H1 (cell line): ENCODE measurements around the gene EPHA1. TPM values are rescaled to one million over a fixed set of nuclear protein-coding genes. Genes with fewer than 3 reads are reported as not detected.
A peak's percentile ranks its signal among the peaks of the same experiment; 100 is the strongest.

Source experiments
- CTCF ChIA-PET: fragments of 300-600 bp; sonication (Branson Sonifier 250); formaldehyde crosslinking; loops from one replicate; lab custom pipeline; 2021; ENCODE audit not compliant: partially characterized antibody; lab: Charles Lee
- POLR2A ChIA-PET: fragments of 300-600 bp; sonication (Branson Sonifier 250); formaldehyde crosslinking; loops from one replicate; lab custom pipeline; 2021; ENCODE audit warnings: inconsistent platforms; ENCODE audit not compliant: partially characterized antibody; lab: Charles Lee
- DNase-seq, 2 experiments: peaks; one replicate each; pipeline versions ENCODE4 v3.0.0 to v3.0.0-alpha.2; 2010 to 2022; ENCODE audit warnings: low spot score in 2 of 2, low read depth in 1 of 2, mixed read lengths in 1 of 2
- FAIRE-seq: peaks from 2 replicates; lab custom pipeline; 2011; peaks lifted over from hg19 to GRCh38; lab: Jason Lieb, UNC
- H2AFZ ChIP-seq: 2 replicates; pipeline ENCODE4 v1.8.1; 2012; ENCODE audit warnings: low read length, inconsistent platforms
- H2AK5ac ChIP-seq: 2 replicates; pipeline ENCODE4 v1.6.1; 2013; ENCODE audit warnings: low read depth, low read length
- H2BK120ac ChIP-seq: replicated peaks from 2 replicates; pipeline ENCODE3; 2013; ENCODE audit warnings: low read depth, low read length, inconsistent platforms
- H2BK12ac ChIP-seq: 2 replicates; pipeline ENCODE4 v1.6.1; 2013; ENCODE audit warnings: low read depth, low read length
- H2BK15ac ChIP-seq: 2 replicates; pipeline ENCODE4 v1.6.1; 2013; ENCODE audit warnings: low read length
- H2BK20ac ChIP-seq: 2 replicates; pipeline ENCODE4 v1.6.1; 2013; ENCODE audit warnings: low read length
- H2BK5ac ChIP-seq: 2 replicates; pipeline ENCODE4 v1.6.1; 2013; ENCODE audit warnings: low read depth, low read length
- H3K14ac ChIP-seq: 2 replicates; pipeline ENCODE4 v1.6.1; 2013; ENCODE audit warnings: inconsistent platforms; ENCODE audit not compliant: insufficient read length
- H3K18ac ChIP-seq: 2 replicates; pipeline ENCODE4 v1.6.1; 2013; ENCODE audit warnings: low read length; ENCODE audit errors: extremely low read depth
- H3K23ac ChIP-seq: 2 replicates; pipeline ENCODE4 v1.6.1; 2013; ENCODE audit warnings: inconsistent platforms; ENCODE audit not compliant: insufficient read length
- H3K23me2 ChIP-seq: 2 replicates; pipeline ENCODE4 v1.6.1; 2013; ENCODE audit warnings: low read depth, low read length
- H3K27ac ChIP-seq: 2 replicates; pipeline ENCODE4 v1.6.1; 2011; ENCODE audit warnings: low read depth, low read length, inconsistent platforms
- H3K27me3 ChIP-seq, 4 experiments: replicated peaks in 1 of 4; 1 replicate in 1 of 4; 2 replicates in 3 of 4; pipeline versions ENCODE4 v1.6.1 to v1.8.1; 2011 to 2013; ENCODE audit warnings: low read length in 3 of 4, mild to moderate bottlenecking in 3 of 4, inconsistent platforms in 2 of 4, mixed read lengths in 2 of 4, moderate library complexity in 1 of 4; ENCODE audit not compliant: control insufficient read depth in 3 of 4, insufficient read depth in 3 of 4; ENCODE audit errors: extremely low read depth in 1 of 4
- H3K36me3 ChIP-seq, 4 experiments: 2 replicates each; pipeline versions ENCODE4 v1.6.1 to v1.8.1; 2011 to 2013; ENCODE audit warnings: mild to moderate bottlenecking in 4 of 4, low read length in 3 of 4, moderate library complexity in 2 of 4, control low read depth in 1 of 4, inconsistent platforms in 1 of 4; ENCODE audit not compliant: insufficient read depth in 4 of 4, control insufficient read depth in 2 of 4
- H3K4ac ChIP-seq: replicated peaks from 2 replicates; pipeline ENCODE3; 2013; ENCODE audit warnings: low read length, low read depth, mixed read lengths, inconsistent platforms; ENCODE audit not compliant: insufficient read length
- H3K4me1 ChIP-seq, 4 experiments: replicated peaks in 1 of 4; 1 replicate in 1 of 4; 2 replicates in 3 of 4; pipeline versions ENCODE4 v1.6.1 to v1.8.1; 2011 to 2013; ENCODE audit warnings: low read length in 3 of 4, inconsistent platforms in 2 of 4, mixed read lengths in 1 of 4; ENCODE audit not compliant: insufficient read depth in 4 of 4, control insufficient read depth in 3 of 4
- H3K4me2 ChIP-seq, 2 experiments: 2 replicates each; pipeline versions ENCODE4 v1.6.1 to v1.8.1; 2011 to 2013; ENCODE audit warnings: low read depth in 2 of 2, low read length in 2 of 2, control low read depth in 1 of 2, inconsistent platforms in 1 of 2, mild to moderate bottlenecking in 1 of 2; ENCODE audit not compliant: insufficient read depth in 1 of 2
- H3K4me3 ChIP-seq, 4 experiments: fragments of 200-600, 300-600 bp in 1 of 4; sonication (generic), shearing (Covaris generic), sonication (Bioruptor Twin) in 1 of 4; 2 replicates each; pipeline versions ENCODE4 v1.5.1 to v1.8.1; 2011 to 2016; ENCODE audit warnings: low read length in 4 of 4, low read depth in 3 of 4, control low read depth in 2 of 4, inconsistent platforms in 2 of 4, mild to moderate bottlenecking in 2 of 4, mixed read lengths in 1 of 4, moderate library complexity in 1 of 4; ENCODE audit not compliant: insufficient read depth in 2 of 4; ENCODE audit errors: extremely low read depth in 1 of 4
- H3K56ac ChIP-seq: replicated peaks from 2 replicates; pipeline ENCODE3; 2013; ENCODE audit warnings: low read depth, mild to moderate bottlenecking, mixed read lengths, low read length, inconsistent platforms; ENCODE audit not compliant: insufficient read length
- H3K79me1 ChIP-seq: 2 replicates; pipeline ENCODE4 v1.6.1; 2013; ENCODE audit warnings: low read depth, low read length, control low read depth
- H3K79me2 ChIP-seq, 2 experiments: 2 replicates each; pipeline versions ENCODE4 v1.6.1 to v1.8.1; 2012 to 2013; ENCODE audit warnings: low read length in 2 of 2, mild to moderate bottlenecking in 2 of 2, inconsistent platforms in 1 of 2; ENCODE audit not compliant: insufficient read depth in 2 of 2, control insufficient read depth in 1 of 2
- H3K9ac ChIP-seq, 4 experiments: replicated peaks in 1 of 4; 1 replicate in 1 of 4; 2 replicates in 3 of 4; pipeline versions ENCODE4 v1.6.1 to v1.8.1; 2011 to 2013; ENCODE audit warnings: low read depth in 3 of 4, low read length in 3 of 4, control low read depth in 2 of 4, mild to moderate bottlenecking in 2 of 4, moderate library complexity in 2 of 4, inconsistent platforms in 1 of 4; ENCODE audit errors: extremely low read depth in 1 of 4
- H3K9me3 ChIP-seq, 2 experiments: 2 replicates each; pipeline versions ENCODE4 v1.6.1 to v1.8.1; 2012 to 2013; ENCODE audit warnings: mild to moderate bottlenecking in 2 of 2, moderate library complexity in 2 of 2, control low read depth in 1 of 2, inconsistent platforms in 1 of 2, low read depth in 1 of 2, low read length in 1 of 2, mixed read lengths in 1 of 2; ENCODE audit not compliant: insufficient read depth in 2 of 2
- H4K20me1 ChIP-seq, 2 experiments: replicated peaks in 1 of 2; 2 replicates each; pipeline versions ENCODE3 to v1.8.1; 2011 to 2013; ENCODE audit warnings: inconsistent platforms in 2 of 2, low read length in 2 of 2, mild to moderate bottlenecking in 1 of 2; ENCODE audit not compliant: insufficient read depth in 2 of 2, control insufficient read depth in 1 of 2
- H4K5ac ChIP-seq: 2 replicates; pipeline ENCODE4 v1.6.1; 2013; ENCODE audit warnings: low read length, low read depth, mixed read lengths, inconsistent platforms; ENCODE audit not compliant: insufficient read length
- H4K8ac ChIP-seq: 2 replicates; pipeline ENCODE4 v1.8.0; 2013; ENCODE audit warnings: mild to moderate bottlenecking, moderate library complexity, low read length, inconsistent platforms; ENCODE audit not compliant: insufficient read depth; ENCODE audit errors: extremely low read depth
- H4K91ac ChIP-seq: replicated peaks from 2 replicates; pipeline ENCODE3; 2013; ENCODE audit warnings: low read length, mixed read lengths, inconsistent platforms; ENCODE audit not compliant: insufficient read length
- FOSL1 ChIP-seq: IDR thresholded peaks from 2 replicates; pipeline ENCODE4 v1.6.1; 2011; ENCODE audit warnings: mild to moderate bottlenecking, low read depth, low read length, moderate library complexity; ENCODE audit not compliant: insufficient read depth
- POLR2A ChIP-seq, 2 experiments: IDR thresholded peaks; 1 replicate in 1 of 2; 2 replicates in 1 of 2; pipeline ENCODE4 v1.6.1; 2011; ENCODE audit warnings: low read depth in 2 of 2, low read length in 2 of 2, mild to moderate bottlenecking in 2 of 2; ENCODE audit errors: control extremely low read depth in 1 of 2
- POLR2AphosphoS5 ChIP-seq: IDR thresholded peaks from 2 replicates; pipeline ENCODE4 v1.6.1; 2011; ENCODE audit warnings: low read depth, low read length
- SIN3A ChIP-seq, 2 experiments: IDR thresholded peaks in 1 of 2; conservative IDR thresholded peaks in 1 of 2; 2 replicates each; pipeline ENCODE4 v1.6.1; 2011 to 2012; ENCODE audit warnings: low read length in 2 of 2, improper control_type of control experiment in 1 of 2, low read depth in 1 of 2, mild to moderate bottlenecking in 1 of 2
- SP4 ChIP-seq: IDR thresholded peaks from 2 replicates; pipeline ENCODE4 v1.6.1; 2012; ENCODE audit warnings: low read length, inconsistent platforms
- TEAD4 ChIP-seq: IDR thresholded peaks from 2 replicates; pipeline ENCODE4 v1.6.1; 2012; ENCODE audit warnings: low read depth, low read length, inconsistent platforms, mixed read lengths
- USF2 ChIP-seq: IDR thresholded peaks from 2 replicates; pipeline ENCODE4 v1.6.1; 2011; ENCODE audit warnings: low read length, improper control_type of control experiment
- WGBS, 2 experiments: shearing (Covaris generic) in 1 of 2; methylation state at CpG; one replicate each; pipeline versions ENCODE4 v1.1.6 to v1.1.7; 2013 to 2015; ENCODE audit warnings: low lambda C conversion rate in 2 of 2, mixed read lengths in 2 of 2, inconsistent platforms in 1 of 2, low coverage in 1 of 2, missing lambda C conversion rate in 1 of 2; ENCODE audit not compliant: insufficient replicate concordance in 2 of 2, insufficient coverage in 1 of 2, insufficient read length in 1 of 2; ENCODE audit errors: extremely low coverage in 1 of 2, missing lambda C conversion rate in 1 of 2; 5-methylcytosine and 5-hydroxymethylcytosine counted together
- polyA plus RNA-seq, 7 experiments: library from polyadenylated mRNA; depleted of rRNA in 3 of 7; stranded (reverse) in 5 of 7; unstranded in 2 of 7; fragments of >200 nt in 5 of 7; fragments of 200-250 nt in 2 of 7; gene quantifications; 1 replicate in 5 of 7; 2 replicates in 1 of 7; 4 replicates in 1 of 7; pipeline versions ENCODE4 v1.2.1 to v1.2.3, GENCODE V29; 2011 to 2013; ENCODE audit warnings: missing spikeins in 2 of 7, mixed read lengths in 2 of 7
- total RNA-seq: library from RNA; stranded (reverse); fragmentation: NEBNext Ultra II Directional; extraction: Animal tissue kit (Norgen Biotek cat#: 25700); gene quantifications from 2 replicates; pipeline ENCODE4 v1.2.1, GENCODE V29; 2021

EPHA1 gene
- total and polyA plus RNA-seq, 2 of the 8 experiments (the other 6 are each of a cell fraction or from before 2014, with no cell fraction given): 86.5 to 133 TPM

GRCh38 chr7:143390104-143390772 lies 18.4 kb downstream of the EPHA1 start:
- no peak overlapping the region for H2AK5ac ChIP-seq
- POLR2A ChIA-PET: interaction anchor here (1.3 to 25.2 kb wide), 11 partner anchors 13 to 90 kb away, joined by 3 to 518 read pairs (median 12); partner anchors contain the start of genes EPHA1, FAM131B and ZYX

More at GRCh38 chr7:143390104-143390772, 18.4 kb downstream of the EPHA1 start:
- no peak overlapping the region for H3K4me2 ChIP-seq
- H4K20me1 ChIP-seq: peaks cover 40 to 56% of the 10 kb centered on the region in 2 experiments
- no peak overlapping the region for H3K18ac ChIP-seq
- peak overlapping the region; percentile 65 for H4K8ac ChIP-seq
- no peak overlapping the region for H3K4ac ChIP-seq
- no peak overlapping the region for H3K9ac ChIP-seq
- no peak overlapping the region for H3K14ac ChIP-seq
- H2BK15ac ChIP-seq: no peak overlapping the region
- WGBS, 2 experiments: 92% methylated on average over 10 of the region's 10 CpGs; no CpG with 5 or more reads in 1 of the 2 experiments
- peaks cover 0 to 5% (median 0%) of the 10 kb centered on the region in 4 experiments; a peak in 3 of 7 replicates for H3K4me1 ChIP-seq
- CTCF ChIA-PET: interaction anchor here (0.6 to 23.5 kb wide), 8 partner anchors 14 to 148 kb away, joined by 3 to 359 read pairs (median 15); partner anchors contain the start of genes EPHA1 and ZYX
- no peak overlapping the region for H2BK120ac ChIP-seq
- no peak overlapping the region for H3K56ac ChIP-seq
- H3K23ac ChIP-seq: no peak overlapping the region
- H4K91ac ChIP-seq: no peak overlapping the region
- TF ChIP-seq POLR2AphosphoS5: peak; percentile 94
- TF ChIP-seq USF2: 0 out of 2 replicates have a peak, but pooled peaks have one; percentile 1
- no peak for TF ChIP-seq FOSL1
- peak in 1 of 2 experiments; percentile 93; a peak in 2 of 3 replicates for TF ChIP-seq POLR2A (IDR thresholded peaks at IDR 0.05; ENCODE audit: control extremely low read depth in 1 of 2, low read depth in 2 of 2, low read length in 2 of 2)
- no peak for TF ChIP-seq TEAD4
- no peak for TF ChIP-seq SIN3A (conservative IDR thresholded peaks at IDR 0.05 in 1 of 2, IDR thresholded peaks at IDR 0.05 in 1 of 2; ENCODE audit: low read depth in 1 of 2, low read length in 2 of 2)
- no peak for TF ChIP-seq SP4
- no peak overlapping the region for H2BK12ac ChIP-seq
- DNase-seq (no peak), FAIRE-seq (no peak)
- H2BK20ac ChIP-seq: no peak overlapping the region
- peaks cover 26 to 76% (median 63%) of the 10 kb centered on the region in 4 experiments for H3K36me3 ChIP-seq
- peaks cover 2% of the 10 kb centered on the region; the same call in 1 of the 2 replicates for H3K23me2 ChIP-seq
- H3K27me3 ChIP-seq: no peaks in the 10 kb centered on the region
- no peaks in the 10 kb centered on the region for H3K9me3 ChIP-seq
- H2BK5ac ChIP-seq: no peak overlapping the region
- H4K5ac ChIP-seq: no peak overlapping the region
- peaks cover 16% of the 10 kb centered on the region for H3K79me1 ChIP-seq
- no peak overlapping the region for H3K4me3 ChIP-seq
- H3K79me2 ChIP-seq: peaks cover 0 to 9% of the 10 kb centered on the region in 2 experiments; a peak in 2 of 4 replicates
- no peak overlapping the region for H3K27ac ChIP-seq
- H2AFZ ChIP-seq: no peak overlapping the region
